Inflammatory macrophage (primary cell): Measurements from ENCODE around the gene FCHSD2.
"Not testable (repeated sequence)": the region's sequence is repeated elsewhere in the genome, so short reads cannot be mapped to it uniquely, and the experiment has no call there.

Source experiments
- DNase-seq, 2 donors: peaks; one replicate each; pipeline ENCODE4 v3.0.0-alpha.2; 2020 to 2022

FCHSD2 gene

GRCh38 chr11:72860592-72860991 is 281.5 kb downstream of the FCHSD2 start:
- DNase-seq: no peak

- DNase-seq: no peak
These were observed 282.1 kb downstream of the FCHSD2 start for GRCh38 chr11:72860010-72860409.

- peak in 1 of 2 donors; percentile 5 for DNase-seq
These were observed 283.0 kb downstream of the FCHSD2 start for GRCh38 chr11:72859126-72859525.

GRCh38 chr11:72858267-72858666 is 283.9 kb downstream of the FCHSD2 start:
- DNase-seq: not testable (repeated sequence)

- peak; percentile 31 to 34 for DNase-seq
These were observed 285.4 kb downstream of the FCHSD2 start for GRCh38 chr11:72856551-72857345.

GRCh38 chr11:72856065-72856464 is 286.1 kb downstream of the FCHSD2 start:
- DNase-seq: no peak

GRCh38 chr11:72851726-72852125 is 290.4 kb downstream of the FCHSD2 start:
- DNase-seq: no peak

GRCh38 chr11:72850832-72851231 is 291.3 kb downstream of the FCHSD2 start:
- DNase-seq: no peak

- peak; percentile 34 to 37 for DNase-seq
These were observed 293.2 kb downstream of the FCHSD2 start for GRCh38 chr11:72848846-72849466.

GRCh38 chr11:72844356-72844755 is 297.8 kb downstream of the FCHSD2 start:
- no peak for DNase-seq

GRCh38 chr11:72842653-72843330 is 299.3 kb downstream of the FCHSD2 start:
- no peak for DNase-seq

- DNase-seq: no peak
These were observed 300.0 kb downstream of the FCHSD2 start for GRCh38 chr11:72842126-72842525.

- no peak for DNase-seq
These were observed 300.7 kb downstream of the FCHSD2 start for GRCh38 chr11:72841397-72841796.

GRCh38 chr11:72840780-72841179 is 301.3 kb downstream of the FCHSD2 start:
- peak in 1 of 2 donors; percentile 11 for DNase-seq

GRCh38 chr11:72838691-72839305 is 303.3 kb downstream of the FCHSD2 start:
- no peak for DNase-seq

GRCh38 chr11:72836111-72836510 is 306.0 kb downstream of the FCHSD2 start:
- DNase-seq: no peak

GRCh38 chr11:72834905-72835304 is 307.2 kb downstream of the FCHSD2 start:
- peak; percentile 63 to 77 for DNase-seq

- DNase-seq: no peak
These were observed 308.2 kb downstream of the FCHSD2 start for GRCh38 chr11:72833811-72834493.

- DNase-seq: no peak
These were observed 308.9 kb downstream of the FCHSD2 start for GRCh38 chr11:72833083-72833733.

- DNase-seq: no peak
These were observed 309.6 kb downstream of the FCHSD2 start for GRCh38 chr11:72832301-72833082.
